ENCODE measurements around the gene PRKAB1. TPM values are rescaled to one million over a fixed set of nuclear protein-coding genes. Genes with fewer than 3 reads are reported as not detected.

The PRKAB1 gene
- 23.8 and 23.9 TPM in 2 replicates for total RNA-seq (2014; rRNA removed; shearing (Covaris generic))

GRCh38 chr12:119667577-119668323 is at the start of gene PRKAB1:
Gene PRKAB1 (plus strand): TSS chr12:119668133. CDS start chr12:119668245, 112 bp downstream.

Small RNA genes lying within 50 kb of the gene (small RNA-seq; reads per million reads assigned to genes)
- gene RN7SKP197, result not detected

Other genes starting within 250 kb of the PRKAB1 start
- 0.37 and 0.49 TPM in 2 replicates for gene TMEM233, start 74.4 kb upstream of the PRKAB1 start, total RNA-seq (2014; rRNA removed; shearing (Covaris generic))
- gene CIT, start 209.2 kb downstream of the PRKAB1 start, total RNA-seq (2014; rRNA removed; shearing (Covaris generic)), result 141 and 150 TPM in 2 replicates